Osteoblast (primary cell): ENCODE data around the gene FUBP3. TPM values are rescaled to one million over a fixed set of nuclear protein-coding genes. Genes with fewer than 3 reads are reported as not detected.

Experiments
- DNase-seq: peaks from one replicate; pipeline ENCODE4 v3.0.0; 2011; ENCODE audit warnings: low spot score, mixed read lengths; ENCODE audit not compliant: insufficient read length; ENCODE audit errors: missing footprints
- H2AFZ ChIP-seq: 2 replicates; pipeline ENCODE4 v1.6.0; 2011; ENCODE audit warnings: mild to moderate bottlenecking, low read length
- H3K27ac ChIP-seq: 2 replicates; pipeline ENCODE4 v1.5.1; 2011; ENCODE audit warnings: mild to moderate bottlenecking, low read depth, low read length, moderate library complexity
- H3K27me3 ChIP-seq: 2 replicates; pipeline ENCODE4 v1.6.0; 2012; ENCODE audit warnings: mild to moderate bottlenecking, control low read depth, inconsistent platforms, low read length, moderate library complexity; ENCODE audit not compliant: insufficient read depth
- H3K36me3 ChIP-seq: 2 replicates; pipeline ENCODE4 v1.5.1; 2011; ENCODE audit warnings: mild to moderate bottlenecking, low read length, control low read depth, moderate library complexity; ENCODE audit not compliant: insufficient read depth
- H3K4me1 ChIP-seq: 2 replicates; pipeline ENCODE4 v1.5.1; 2011; ENCODE audit warnings: mild to moderate bottlenecking, low read length, control low read depth, moderate library complexity; ENCODE audit not compliant: insufficient read depth
- H3K4me2 ChIP-seq: 2 replicates; pipeline ENCODE4 v1.6.0; 2011; ENCODE audit warnings: mild to moderate bottlenecking, low read length; ENCODE audit not compliant: insufficient read depth
- H3K4me3 ChIP-seq: fragments of 200-600 bp; sonication (generic); 3 replicates; pipeline ENCODE4 v1.5.1; 2012; ENCODE audit warnings: mild to moderate bottlenecking, low read length, inconsistent platforms; ENCODE audit not compliant: insufficient read depth
- H3K79me2 ChIP-seq: 2 replicates; pipeline ENCODE4 v1.6.0; 2012; ENCODE audit warnings: mild to moderate bottlenecking, low read length, control low read depth, inconsistent platforms; ENCODE audit not compliant: insufficient read depth
- H3K9me3 ChIP-seq: 2 replicates; pipeline ENCODE4 v1.5.1; 2011; ENCODE audit warnings: low read depth, low read length, control low read depth
- H4K20me1 ChIP-seq: 2 replicates; pipeline ENCODE4 v1.6.0; 2012; ENCODE audit warnings: mild to moderate bottlenecking, low read length, control low read depth; ENCODE audit not compliant: insufficient read depth
- CTCF ChIP-seq: IDR thresholded peaks from 2 replicates; pipeline ENCODE4 v1.5.1; 2011; ENCODE audit warnings: mild to moderate bottlenecking, low read depth, low read length, moderate library complexity; ENCODE audit errors: extremely low read depth
- total RNA-seq: library from RNA; depleted of rRNA; stranded (reverse); fragments of >200 nt; gene quantifications from 2 replicates; pipeline ENCODE4 v1.2.3, GENCODE V29; 2012

The FUBP3 gene
- total RNA-seq, 1 donor = 45.6 TPM

GRCh38 chr9:130669965-130670364, 90.6 kb downstream of the FUBP3 start:
- H3K36me3 ChIP-seq = no peaks in the 10 kb centered on the region
- H3K27ac ChIP-seq = no peak overlapping the region
- DNase-seq = peak; percentile 63
- no peak overlapping the region for H2AFZ ChIP-seq
- no peak for TF ChIP-seq CTCF
- no peak overlapping the region for H3K4me2 ChIP-seq
- H3K9me3 ChIP-seq = no peaks in the 10 kb centered on the region
- H3K4me3 ChIP-seq = no peak overlapping the region
- H3K4me1 ChIP-seq = no peaks in the 10 kb centered on the region
- no peaks in the 10 kb centered on the region for H3K79me2 ChIP-seq
- peaks cover 34% of the 10 kb centered on the region for H3K27me3 ChIP-seq
- H4K20me1 ChIP-seq = no peaks in the 10 kb centered on the region

DNA sequence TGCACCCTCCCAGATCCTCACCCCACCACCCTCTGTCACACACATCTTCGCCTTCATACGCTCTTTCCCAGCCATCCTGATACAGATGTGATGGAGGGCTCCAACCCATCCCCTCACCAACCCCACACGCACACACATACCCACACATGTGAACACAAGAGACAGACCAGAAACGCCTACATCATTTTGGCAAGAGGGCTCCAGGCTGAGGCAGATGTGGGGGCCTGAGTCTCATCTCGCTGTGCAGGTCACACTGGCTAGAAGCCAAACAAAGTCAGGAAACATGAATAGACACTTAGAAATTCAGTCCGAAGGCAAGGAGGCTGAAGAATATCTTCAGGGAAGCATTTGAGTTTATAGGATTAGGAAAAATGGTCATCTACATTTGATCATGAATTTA, 91.3 kb downstream of the FUBP3 start:
- peaks cover 27% of the 10 kb centered on the region for H3K27me3 ChIP-seq
- H3K4me2 ChIP-seq = no peak overlapping the region
- no peak overlapping the region for H3K4me3 ChIP-seq
- H2AFZ ChIP-seq = no peak overlapping the region
- TF ChIP-seq CTCF = no peak
- no peaks in the 10 kb centered on the region for H3K9me3 ChIP-seq
- no peaks in the 10 kb centered on the region for H3K79me2 ChIP-seq
- no peaks in the 10 kb centered on the region for H3K4me1 ChIP-seq
- no peaks in the 10 kb centered on the region for H3K36me3 ChIP-seq
- no peaks in the 10 kb centered on the region for H4K20me1 ChIP-seq
- peak; percentile 67 for DNase-seq
- no peak overlapping the region for H3K27ac ChIP-seq

- TF ChIP-seq CTCF = no peak
These were observed 93.1 kb downstream of the FUBP3 start for GRCh38 chr9:130672466-130672865.

DNA sequence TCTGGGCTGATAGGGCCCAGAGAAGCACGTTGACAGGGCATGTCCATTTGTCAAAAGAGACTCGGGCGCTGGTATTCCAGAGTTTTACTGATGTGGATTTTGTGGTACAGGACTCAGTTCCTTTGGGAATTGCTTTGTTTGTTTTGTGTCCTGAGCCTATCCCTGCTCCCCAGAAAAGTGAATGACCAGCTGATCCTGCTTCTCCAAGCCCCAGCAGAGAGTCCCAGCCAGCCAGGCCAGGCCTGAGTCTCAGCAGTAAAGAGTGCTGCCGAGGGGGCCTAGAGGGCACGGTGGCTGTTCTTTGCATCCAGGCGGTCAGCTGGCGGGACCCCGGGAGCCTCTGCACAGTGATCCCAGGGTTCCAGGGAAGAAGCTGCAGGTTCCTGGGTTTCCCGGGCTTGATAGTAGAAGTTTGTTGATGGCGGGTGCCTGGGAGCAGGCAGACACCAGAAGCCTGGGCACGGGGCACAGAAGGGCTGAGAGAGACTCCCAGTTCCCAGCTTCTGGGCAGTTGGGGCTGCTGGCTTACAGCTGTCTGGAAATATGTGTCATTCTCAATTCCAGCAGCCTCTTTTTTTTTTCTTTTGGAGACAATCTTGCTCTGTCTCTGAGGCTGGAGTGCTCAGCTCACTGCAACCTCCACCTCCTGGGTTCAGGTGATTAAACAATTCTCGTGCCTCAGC, 93.7 kb downstream of the FUBP3 start:
- no peaks in the 10 kb centered on the region for H3K36me3 ChIP-seq
- peaks cover 3% of the 10 kb centered on the region for H3K27me3 ChIP-seq
- peak; percentile 78 for DNase-seq
- peak overlapping the region; percentile 38 for H2AFZ ChIP-seq
- H3K27ac ChIP-seq = no peak overlapping the region
- H3K4me2 ChIP-seq = no peak overlapping the region
- no peaks in the 10 kb centered on the region for H4K20me1 ChIP-seq
- H3K9me3 ChIP-seq = no peaks in the 10 kb centered on the region
- H3K79me2 ChIP-seq = no peaks in the 10 kb centered on the region
- TF ChIP-seq CTCF = no peak
- no peaks in the 10 kb centered on the region for H3K4me1 ChIP-seq
- no peak overlapping the region for H3K4me3 ChIP-seq

More at GRCh38 chr9:130672466-130672865, 93.1 kb downstream of the FUBP3 start:
- Histone ChIP-seq H4K20me1 (no peaks in the 10 kb centered on the region), H3K4me3 (no peak overlapping the region), H3K4me2 (no peak overlapping the region), H3K79me2 (no peaks in the 10 kb centered on the region), H3K36me3 (no peaks in the 10 kb centered on the region), H3K4me1 (no peaks in the 10 kb centered on the region), H3K9me3 (no peaks in the 10 kb centered on the region), H3K27ac (no peak overlapping the region), H3K27me3 (peaks cover 9% of the 10 kb centered on the region), H2AFZ (no peak overlapping the region)
- DNase-seq = peak; percentile 80
